Kidney (tissue), 14 donors: ENCODE results near the gene FAM221A. TPM values are rescaled to one million over a fixed set of nuclear protein-coding genes. Genes with fewer than 3 reads are reported as not detected.
A peak's percentile ranks its signal among the peaks of the same experiment; 100 is the strongest.

Source experiments
- DNase-seq, 5 donors: peaks; one replicate each; pipeline ENCODE4 v3.0.0-alpha.2; 2013 to 2020
- FAIRE-seq: peaks from 2 replicates; lab custom pipeline; 2012; peaks lifted over from hg19 to GRCh38; lab: Jason Lieb, UNC
- H3K27ac ChIP-seq, 2 donors: one replicate each; pipeline ENCODE4 v1.7.0; 2013; ENCODE audit warnings: low read depth in 2 of 2, low read length in 2 of 2, inconsistent platforms in 1 of 2
- H3K27me3 ChIP-seq: one replicate; pipeline ENCODE4 v1.7.1; 2013; ENCODE audit warnings: low read length, inconsistent platforms; ENCODE audit not compliant: control insufficient read depth, insufficient read depth
- H3K36me3 ChIP-seq, 3 donors: one replicate each; pipeline versions ENCODE4 v1.7.0 to v1.7.1; 2013; ENCODE audit warnings: low read length in 3 of 3, control low read depth in 1 of 3, inconsistent platforms in 1 of 3; ENCODE audit not compliant: insufficient read depth in 3 of 3, control insufficient read depth in 2 of 3
- H3K4me1 ChIP-seq, 3 donors: one replicate each; pipeline versions ENCODE4 v1.7.0 to v1.7.1; 2013; ENCODE audit warnings: low read length in 3 of 3, inconsistent platforms in 1 of 3, low read depth in 1 of 3; ENCODE audit not compliant: control insufficient read depth in 2 of 3, insufficient read depth in 2 of 3
- H3K4me3 ChIP-seq, 3 donors: one replicate each; pipeline versions ENCODE4 v1.7.0 to v1.8.1; 2013; ENCODE audit warnings: low read length in 3 of 3, control low read depth in 1 of 3, inconsistent platforms in 1 of 3
- H3K9ac ChIP-seq, 3 donors: one replicate each; pipeline versions ENCODE4 v1.7.0 to v1.7.1; 2013; ENCODE audit warnings: low read length in 3 of 3, control low read depth in 1 of 3, inconsistent platforms in 1 of 3
- H3K9me3 ChIP-seq, 3 donors: one replicate each; pipeline versions ENCODE4 v1.7.0 to v1.7.1; 2013; ENCODE audit warnings: low read length in 3 of 3, control low read depth in 1 of 3, inconsistent platforms in 1 of 3; ENCODE audit not compliant: control insufficient read depth in 2 of 3, insufficient read depth in 1 of 3
- CTCF ChIP-seq: IDR thresholded peaks from 3 replicates; pipeline ENCODE4 v1.5.1; 2012; ENCODE audit warnings: mild to moderate bottlenecking, moderate library complexity, borderline replicate concordance; ENCODE audit not compliant: insufficient read depth; ENCODE audit errors: extremely low read depth
- intact Hi-C: fragments of 100-400 bp; cut with DNase I; formaldehyde crosslinking; loops from one replicate; pipeline ENCODE4 v1.11.1; 2022
- polyA plus RNA-seq: library from polyadenylated mRNA; stranded (reverse); fragments of 350-450 nt; fragmentation: Illumina TruSeq; extraction: RNeasy Lipid Tissue Mini Kit (QIAGEN cat#74804); gene quantifications from one replicate; pipeline ENCODE4 v1.2.3, GENCODE V29; 2014; ENCODE audit warnings: low read depth, low replicate concordance; ENCODE audit not compliant: insufficient read depth
- total RNA-seq: library from RNA; stranded (reverse); fragmentation: NEBNext Ultra II Directional; extraction: Animal tissue kit (Norgen Biotek cat#: 25700); gene quantifications from one replicate; pipeline ENCODE4 v1.2.1, GENCODE V29; 2021
- donor health status: control.
- donor health status: control.
- donor health status: control.
- donor health status: control.
- donor health status: control.
- donor health status: DM: yes; HTN: yes; CAD: no.
- donor health status: Normal renal cell carcinoma (clear cell type).

FAM221A gene
- total and polyA plus RNA-seq, 2 donors from 2014 or later, result 8.6 to 8.7 TPM

- FAIRE-seq, result no peak
- H3K36me3 ChIP-seq, result peaks cover 2 to 8% (median 4%) of the 10 kb centered on the region in 3 donors
- no peak overlapping the region for H3K4me3 ChIP-seq
- no peak overlapping the region for H3K27ac ChIP-seq
- TF ChIP-seq CTCF, result no peak
- DNase-seq, result no peak
- H3K9me3 ChIP-seq, result no peaks in the 10 kb centered on the region
- H3K9ac ChIP-seq, result no peak overlapping the region
- no peaks in the 10 kb centered on the region for H3K27me3 ChIP-seq
- intact Hi-C loops, result no loop called here
- H3K4me1 ChIP-seq, result no peaks in the 10 kb centered on the region
Observed at GRCh38 chr7:23693224-23693623, 13.2 kb downstream of the FAM221A start.

GRCh38 chr7:23696916-23697441 is 17.0 kb downstream of the FAM221A start:
- peak; percentile 51 for TF ChIP-seq CTCF
- DNase-seq (peak; percentile 41 to 81 (median 53)), FAIRE-seq (no peak)
- Histone ChIP-seq H3K4me1 (no peaks in the 10 kb centered on the region), H3K9ac (no peak overlapping the region), H3K27me3 (no peaks in the 10 kb centered on the region), H3K36me3 (peaks cover 0 to 2% (median 2%) of the 10 kb centered on the region in 3 donors), H3K27ac (no peak overlapping the region), H3K4me3 (no peak overlapping the region), H3K9me3 (no peaks in the 10 kb centered on the region)
- intact Hi-C loops, result no loop called here

- H3K4me3 ChIP-seq, result no peak overlapping the region
- no peak for FAIRE-seq
- H3K36me3 ChIP-seq, result peaks cover 2 to 5% (median 4%) of the 10 kb centered on the region in 3 donors
- no peak overlapping the region for H3K27ac ChIP-seq
- TF ChIP-seq CTCF, result no peak
- no peaks in the 10 kb centered on the region for H3K27me3 ChIP-seq
- H3K4me1 ChIP-seq, result no peaks in the 10 kb centered on the region
- DNase-seq, result no peak
- no peaks in the 10 kb centered on the region for H3K9me3 ChIP-seq
- H3K9ac ChIP-seq, result no peak overlapping the region
- intact Hi-C loops, result no loop called here
Observed at GRCh38 chr7:23698822-23699221, 18.8 kb downstream of the FAM221A start.

GRCh38 chr7:23700046-23700445 is 20.0 kb downstream of the FAM221A start:
- Histone ChIP-seq H3K9me3 (no peaks in the 10 kb centered on the region), H3K36me3 (peaks cover 2 to 11% (median 6%) of the 10 kb centered on the region in 3 donors), H3K9ac (no peak overlapping the region), H3K4me3 (no peak overlapping the region), H3K27me3 (no peaks in the 10 kb centered on the region), H3K27ac (no peak overlapping the region), H3K4me1 (no peaks in the 10 kb centered on the region)
- no peak for FAIRE-seq
- no peak for TF ChIP-seq CTCF
- intact Hi-C loops, result no loop called here
- peak in 2 of 5 donors; percentile 52 to 58 for DNase-seq
